HG02610 (cell line): ENCODE results near the gene CMTM2.
A peak's percentile ranks its signal among the peaks of the same experiment; 100 is the strongest.
"Not testable (repeated sequence)": the region's sequence is repeated elsewhere in the genome, so short reads cannot be mapped to it uniquely, and the experiment has no call there.

Experiments used
- ATAC-seq: cut with Tn5 transposase; IDR thresholded peaks from one replicate; pipeline ENCODE4 v1.9.1; 2021; ENCODE audit warnings: mild to moderate bottlenecking, moderate library complexity; ENCODE audit not compliant: unreplicated experiment

Gene CMTM2

DNA sequence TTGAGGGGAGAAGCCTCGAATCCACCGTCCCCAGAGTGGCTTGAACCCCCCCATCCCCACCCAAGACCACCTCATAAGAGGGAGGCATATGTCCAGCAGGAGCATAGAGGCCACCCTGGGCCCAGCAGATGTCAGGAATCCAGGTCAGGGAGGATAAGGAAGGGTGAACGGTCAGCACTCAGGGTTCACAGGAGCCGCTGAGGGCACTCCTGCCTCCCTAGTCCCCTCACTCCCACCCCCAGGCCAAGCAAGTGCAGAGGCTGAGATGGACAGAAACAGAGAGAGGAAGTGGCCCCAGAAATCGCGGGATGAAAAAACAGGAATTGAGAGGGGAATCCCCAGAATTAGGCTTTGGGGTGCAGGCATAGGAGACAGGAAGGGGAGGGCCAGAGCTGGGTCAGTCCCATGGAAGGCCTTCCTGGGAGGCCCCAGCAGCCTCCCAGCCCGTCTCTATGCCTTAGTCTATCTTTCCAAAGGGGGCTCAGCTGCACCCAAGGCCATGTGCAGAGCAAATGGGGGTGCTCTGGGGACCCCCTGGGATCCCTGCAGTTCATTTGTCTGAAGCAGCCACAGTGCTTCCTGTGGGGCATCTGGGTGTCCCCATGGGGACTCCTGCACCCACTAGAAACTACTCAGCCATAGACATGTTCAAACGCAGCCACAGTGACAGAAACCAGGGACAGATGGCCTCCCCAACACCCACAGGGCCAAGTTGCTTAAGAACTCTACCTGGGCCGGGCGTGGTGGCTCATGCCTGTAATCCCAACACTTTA is 26.9 kb downstream of the CMTM2 start:
- peak; percentile 65 for ATAC-seq

DNA sequence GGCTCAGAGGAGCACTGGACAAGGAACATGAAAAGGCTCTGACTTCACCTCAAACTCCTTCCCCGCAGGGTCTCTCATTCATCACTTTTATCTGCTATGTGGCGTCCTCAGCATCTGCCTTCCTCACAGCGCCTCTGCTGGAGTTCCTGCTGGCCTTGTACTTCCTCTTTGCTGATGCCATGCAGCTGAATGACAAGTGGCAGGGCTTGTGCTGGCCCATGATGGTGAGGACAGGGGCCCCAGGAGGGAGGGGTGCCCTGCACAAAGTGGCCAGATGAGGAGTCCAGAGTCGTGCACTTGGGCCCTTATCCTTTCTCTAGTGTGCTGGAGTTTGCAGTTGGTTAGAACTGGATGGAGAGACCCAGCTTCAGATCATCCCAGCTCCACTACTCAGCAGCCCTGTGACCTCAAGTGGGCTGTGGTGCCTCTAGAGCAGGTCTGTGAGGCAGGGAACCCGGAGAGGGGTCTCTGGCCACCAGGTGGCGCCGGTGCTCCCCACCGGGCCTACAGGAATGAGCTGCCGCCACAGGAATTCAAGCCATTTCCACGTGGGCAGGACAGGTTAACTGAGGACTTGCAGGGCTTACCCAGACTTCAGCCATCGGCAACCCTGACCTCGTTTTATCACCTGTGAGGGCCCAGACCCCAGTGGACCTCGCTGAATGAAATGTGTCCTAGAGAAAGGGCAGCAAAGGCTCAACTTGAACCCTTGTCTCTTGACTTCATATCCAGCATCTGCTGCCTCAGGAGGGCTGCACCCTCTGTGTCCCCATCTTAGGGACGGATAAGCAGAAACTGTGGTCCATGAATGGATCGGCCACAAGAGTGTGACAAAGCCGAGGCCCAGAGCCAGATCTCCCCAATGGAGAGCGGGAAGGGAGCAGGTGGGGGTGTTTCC is 29.2 kb downstream of the CMTM2 start:
- peak; percentile 42 for ATAC-seq

DNA sequence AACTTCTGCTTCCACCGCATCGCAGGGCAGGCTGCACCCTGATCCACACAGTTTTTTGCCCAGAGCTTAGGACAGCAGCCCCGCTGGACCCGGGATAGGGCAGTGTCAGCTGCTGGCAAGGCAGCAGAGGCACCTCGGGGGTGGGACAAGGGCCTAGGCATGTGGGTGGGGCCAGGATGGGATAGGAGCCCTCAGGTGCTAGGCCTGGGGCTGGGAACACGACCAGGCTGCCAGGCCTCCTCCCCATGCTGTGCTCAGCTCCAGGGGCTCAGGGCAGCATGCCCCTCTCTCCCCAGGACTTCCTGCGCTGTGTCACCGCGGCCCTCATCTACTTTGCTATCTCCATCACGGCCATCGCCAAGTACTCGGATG is 29.9 kb downstream of the CMTM2 start:
- no peak for ATAC-seq

DNA sequence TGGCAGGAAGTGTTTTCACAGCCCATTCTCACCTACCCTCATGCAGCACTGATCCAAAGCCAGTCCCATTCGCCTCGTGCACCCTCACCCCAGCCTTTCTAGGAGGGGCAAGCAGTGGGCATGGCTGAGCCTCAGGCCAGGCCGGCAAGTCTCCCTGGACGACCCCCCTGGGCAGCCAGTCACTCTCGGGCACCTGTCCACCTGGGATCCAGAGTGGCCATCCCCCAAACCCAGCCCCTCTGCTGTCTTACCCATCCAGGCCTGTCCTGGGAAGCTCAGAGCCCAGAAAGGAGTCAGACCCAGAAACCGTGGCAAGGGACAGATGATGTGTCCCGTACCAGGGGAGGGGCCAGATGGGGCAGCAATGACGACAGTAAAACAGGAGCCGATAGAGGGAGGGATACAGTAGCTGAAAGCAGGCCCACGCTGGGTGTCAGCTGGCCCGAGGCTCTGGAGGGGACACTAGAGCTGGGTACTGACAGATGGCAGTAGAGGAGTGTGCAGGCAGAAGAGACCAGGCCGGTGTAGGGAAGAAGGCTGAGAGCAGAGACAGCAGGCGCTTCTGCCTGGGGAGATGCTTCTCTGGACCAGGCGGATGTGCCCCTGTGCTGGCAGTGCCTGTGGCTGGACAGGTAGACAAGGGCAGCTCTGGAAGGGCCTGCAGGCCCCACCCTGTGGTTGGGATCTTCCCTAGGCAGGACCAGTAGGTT is 31.0 kb downstream of the CMTM2 start:
- no peak for ATAC-seq

DNA sequence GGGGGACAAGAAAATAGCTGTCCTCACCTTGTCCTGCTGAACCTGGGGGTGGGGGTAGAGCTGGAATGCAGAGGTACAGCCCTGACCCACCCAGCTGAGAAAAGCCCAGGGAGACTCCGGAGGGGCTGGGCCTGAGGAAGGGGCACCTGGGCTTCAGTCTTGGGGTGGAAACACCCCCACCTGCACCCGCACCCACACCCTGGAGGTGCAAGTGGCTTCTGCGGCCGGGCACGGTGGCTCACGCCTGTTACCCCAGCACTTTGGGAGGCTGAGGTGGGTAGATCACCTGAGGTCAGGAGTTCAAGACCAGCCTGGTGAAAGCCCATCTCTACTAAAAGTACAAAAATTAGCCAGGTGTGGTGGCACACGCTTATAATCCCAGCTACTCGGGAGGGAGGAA is 32.6 kb downstream of the CMTM2 start:
- ATAC-seq = not testable (repeated sequence)

DNA sequence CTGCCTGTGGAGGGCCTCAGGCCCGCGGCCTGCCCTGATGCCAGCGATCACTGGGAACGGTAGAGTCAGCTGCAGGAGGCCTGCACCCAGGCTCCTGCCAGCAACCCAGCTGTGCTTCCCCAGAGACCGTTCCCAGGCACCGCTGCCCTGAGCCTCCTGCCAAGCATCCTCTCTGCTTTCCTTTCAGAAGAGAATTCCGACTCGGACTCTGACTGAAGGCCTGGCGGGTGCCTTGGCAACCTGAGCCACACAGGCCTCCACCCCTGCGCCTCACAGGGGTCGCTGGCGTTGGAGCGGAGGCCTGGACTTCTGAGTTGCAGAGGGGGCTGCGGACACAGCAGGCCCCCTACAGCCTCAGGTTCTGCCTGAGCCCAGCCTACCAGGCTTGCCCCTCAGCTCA is 33.2 kb downstream of the CMTM2 start:
- ATAC-seq = no peak

DNA sequence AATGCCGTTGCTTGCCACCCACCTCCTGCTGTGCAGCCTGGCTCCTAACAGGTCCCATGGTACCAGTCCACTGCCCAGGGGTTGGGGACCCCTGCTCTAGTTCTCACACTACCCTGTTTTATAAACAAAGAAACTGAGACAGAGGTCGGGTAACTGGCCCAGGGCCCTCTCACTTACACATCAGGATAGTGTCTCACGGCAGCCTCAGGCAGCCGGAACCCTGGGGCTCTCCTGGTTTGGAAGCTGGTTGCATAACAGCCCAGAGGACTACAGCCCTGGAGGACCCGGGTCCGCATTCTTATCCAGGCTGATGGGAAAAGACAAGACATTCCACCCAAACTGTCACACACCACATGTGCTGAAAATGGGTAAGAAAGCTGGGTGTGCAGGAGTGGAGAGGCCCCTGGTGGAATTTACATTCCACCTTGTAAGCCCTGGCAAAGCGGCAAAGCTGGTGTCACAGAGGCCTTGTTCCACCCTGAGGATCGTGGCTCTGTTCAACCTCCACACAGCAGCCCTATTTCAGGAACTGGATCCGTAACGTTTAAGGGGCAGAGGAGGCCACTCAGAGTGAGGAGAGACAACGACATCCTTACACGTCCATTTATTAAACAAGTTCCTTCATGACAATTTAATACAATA is 35.0 kb downstream of the CMTM2 start:
- ATAC-seq = no peak

DNA sequence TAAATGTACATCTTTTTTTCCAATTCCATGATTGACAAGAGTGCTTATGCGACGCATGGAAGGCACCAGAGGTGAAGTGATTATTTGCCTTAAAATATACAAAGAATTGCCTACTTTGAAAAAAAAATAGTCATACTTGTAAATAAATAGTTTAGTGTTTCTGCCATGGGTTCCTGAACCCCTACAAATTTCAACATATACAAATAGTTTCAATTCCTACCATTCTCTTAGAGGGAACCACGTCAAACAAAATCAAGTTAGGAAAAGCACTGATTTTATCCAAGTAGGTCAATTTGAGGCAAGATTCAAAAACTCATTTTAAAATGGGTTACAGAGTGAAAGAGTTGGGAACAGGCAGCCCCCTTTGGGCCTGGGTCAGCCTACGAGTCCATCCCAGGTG is 36.9 kb downstream of the CMTM2 start:
- ATAC-seq = no peak

DNA sequence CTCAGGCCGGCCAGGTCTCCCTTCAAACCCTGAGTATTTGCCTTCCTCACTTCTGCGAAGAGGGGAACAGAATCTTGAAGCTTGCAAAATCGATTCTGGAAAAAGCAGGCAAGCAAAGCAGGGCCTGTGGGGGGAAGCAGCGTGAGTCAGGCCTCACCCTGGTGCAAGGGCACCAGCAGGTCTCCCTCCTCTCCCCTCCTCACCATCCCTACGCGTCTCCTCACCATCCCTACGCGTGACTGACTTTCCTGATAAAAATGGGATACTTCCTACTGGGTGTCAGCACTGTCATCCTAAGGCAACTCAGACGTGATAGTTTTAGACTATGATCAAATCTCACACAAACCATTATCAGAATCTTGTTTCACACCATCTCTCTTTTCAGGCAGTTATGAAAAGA is 37.3 kb downstream of the CMTM2 start:
- ATAC-seq = no peak

DNA sequence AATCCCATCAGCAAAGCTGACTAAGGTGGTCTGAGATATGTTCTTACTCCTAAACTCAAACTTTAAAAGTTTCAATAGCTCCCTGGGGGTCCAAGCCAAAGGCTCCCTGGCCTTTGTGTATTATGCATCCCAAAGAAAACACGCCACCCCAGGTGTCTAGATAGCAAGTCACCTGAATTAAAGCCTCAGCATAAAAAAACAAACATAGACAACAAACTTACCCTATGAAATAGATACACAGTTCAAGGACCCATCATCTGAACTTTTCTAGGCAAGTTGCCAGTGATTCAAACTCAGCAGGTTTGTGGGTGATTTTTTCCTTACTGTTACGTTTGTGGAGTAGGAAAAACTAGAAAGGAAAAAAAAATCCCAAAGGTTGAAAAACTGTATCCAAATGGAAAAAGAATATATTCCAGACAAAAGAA is 37.8 kb downstream of the CMTM2 start:
- no peak for ATAC-seq

DNA sequence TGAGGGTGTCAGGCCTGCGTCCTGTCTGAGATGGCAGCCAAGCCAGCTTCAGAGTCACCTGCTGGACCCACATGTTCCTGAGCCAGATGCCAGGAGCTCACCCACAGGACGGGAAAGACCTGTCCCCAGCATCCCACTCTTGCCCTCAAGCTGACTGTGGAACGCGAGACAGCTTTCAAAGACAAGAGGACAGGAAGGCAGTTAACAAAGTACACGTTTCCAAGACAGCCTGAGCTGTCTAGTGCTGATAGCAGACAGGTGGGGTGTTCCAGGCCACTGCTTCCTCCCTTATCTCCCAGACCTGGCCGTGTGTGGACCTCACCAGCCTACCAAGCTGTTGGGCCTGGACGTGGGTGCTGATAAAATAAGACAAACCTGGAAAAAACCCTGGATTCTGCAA is 38.5 kb downstream of the CMTM2 start:
- ATAC-seq = no peak

DNA sequence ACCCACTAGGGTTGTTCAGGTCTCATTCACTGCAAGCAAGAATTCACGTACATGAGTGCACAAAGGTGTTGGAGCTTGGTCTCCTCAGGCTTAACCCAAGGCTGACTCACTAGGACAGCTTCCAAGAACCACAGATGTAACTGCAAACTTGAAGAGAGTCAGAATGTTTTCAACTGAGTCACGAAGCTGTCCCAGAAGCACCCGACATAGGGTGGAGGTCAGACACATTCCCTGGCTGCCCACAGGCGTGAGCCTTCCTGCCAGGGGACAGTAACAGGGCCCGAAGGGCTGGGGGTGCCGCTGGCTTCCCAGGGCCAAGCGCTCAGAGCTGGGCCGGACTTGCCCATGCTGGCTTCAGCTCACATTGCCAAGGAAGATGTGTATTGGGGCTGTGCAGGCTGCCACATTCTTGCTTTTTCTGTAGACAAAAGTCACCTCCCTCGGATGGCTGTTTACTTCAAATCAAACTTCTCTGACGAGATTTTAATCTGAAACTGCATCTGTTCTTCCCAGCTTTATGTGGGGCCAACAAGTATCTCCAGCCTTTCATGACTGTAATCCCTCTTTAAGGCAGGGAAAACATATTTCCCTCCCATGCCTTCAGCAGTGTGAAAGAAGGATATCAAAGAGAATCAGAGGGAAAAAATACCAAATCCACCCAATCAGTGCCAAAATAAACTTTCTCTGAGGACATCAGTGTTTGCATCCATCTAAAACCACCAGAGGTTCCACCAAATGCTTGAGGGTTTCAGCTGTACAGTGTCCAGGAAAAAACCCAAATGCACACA is 39.5 kb downstream of the CMTM2 start:
- no peak for ATAC-seq

DNA sequence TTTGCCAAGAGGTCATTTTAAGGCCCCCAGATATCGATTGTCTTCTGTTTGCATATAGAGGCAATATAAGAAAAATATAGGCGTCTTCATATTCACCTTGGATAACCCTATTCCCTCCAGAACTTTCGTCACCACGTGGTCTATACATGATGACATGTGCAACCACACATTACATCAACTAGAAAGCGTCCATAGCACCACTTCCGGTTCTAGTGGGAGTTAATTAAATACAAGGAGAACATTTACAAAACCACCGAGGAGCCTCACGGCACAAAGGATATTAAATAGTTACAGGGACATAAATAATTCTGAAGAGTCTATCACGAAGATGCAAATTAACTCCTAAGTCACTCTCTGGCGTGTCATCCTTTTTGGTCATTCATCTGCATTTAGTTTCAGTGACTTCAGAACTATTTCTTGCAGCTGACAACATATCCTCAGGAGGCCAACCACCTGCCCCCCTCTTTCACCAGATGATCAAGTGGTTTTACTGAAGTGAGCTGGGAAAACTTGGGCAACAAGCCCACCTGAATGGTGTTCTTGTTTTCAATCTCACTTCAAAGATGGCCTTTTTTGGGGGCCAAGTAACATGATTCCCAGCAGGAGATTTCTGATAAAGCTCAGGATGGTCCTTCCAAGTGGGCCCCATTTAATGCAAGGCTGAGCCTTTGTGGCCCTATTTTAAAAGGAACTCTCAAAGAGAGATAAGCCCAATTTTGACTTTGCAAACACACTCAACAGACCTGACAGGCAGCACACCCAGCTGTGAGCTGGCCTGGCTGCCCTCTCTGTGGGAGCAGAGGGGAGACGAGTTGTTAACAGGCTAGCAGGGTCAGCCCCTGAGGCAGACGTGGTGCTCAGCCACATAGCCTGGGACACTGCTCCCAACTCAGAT is 40.5 kb downstream of the CMTM2 start:
- ATAC-seq = no peak

DNA sequence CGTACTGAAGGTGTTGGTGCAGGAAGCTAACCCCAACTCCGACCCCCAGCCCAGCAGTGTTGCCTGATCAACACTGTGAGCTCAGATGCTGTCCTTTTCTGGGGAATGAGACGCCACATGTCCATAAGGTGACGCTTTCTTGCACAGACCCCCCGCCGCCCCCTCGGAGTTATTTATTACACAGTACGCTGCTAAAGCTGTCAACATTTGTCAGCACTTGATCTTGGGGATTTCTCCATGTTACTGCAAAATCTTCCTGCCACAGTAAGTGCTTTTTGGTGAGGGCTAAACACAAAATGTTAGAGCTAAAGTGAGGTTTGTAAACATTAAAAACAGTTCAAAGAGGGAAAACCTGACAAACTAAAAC is 41.1 kb downstream of the CMTM2 start:
- no peak for ATAC-seq

DNA sequence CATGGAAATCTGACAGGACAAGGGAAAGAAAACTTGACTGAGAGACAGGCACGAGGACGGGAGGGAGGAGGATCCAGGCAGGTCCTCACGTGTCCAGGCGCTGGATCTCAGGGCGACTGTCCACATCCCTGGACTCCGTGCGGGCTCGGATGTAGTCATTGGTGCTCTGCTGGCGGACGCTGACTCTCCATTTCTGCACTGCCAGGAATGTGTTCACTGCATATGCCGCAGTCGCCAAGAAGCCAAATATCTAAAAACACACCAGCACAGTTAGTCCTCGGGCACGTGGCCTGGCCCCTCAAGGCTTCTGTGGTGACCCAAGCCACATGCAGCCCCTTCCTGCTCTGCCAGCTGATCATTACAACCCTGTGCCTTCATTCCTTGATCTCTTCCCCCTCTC is 42.7 kb downstream of the CMTM2 start:
- ATAC-seq = no peak

DNA sequence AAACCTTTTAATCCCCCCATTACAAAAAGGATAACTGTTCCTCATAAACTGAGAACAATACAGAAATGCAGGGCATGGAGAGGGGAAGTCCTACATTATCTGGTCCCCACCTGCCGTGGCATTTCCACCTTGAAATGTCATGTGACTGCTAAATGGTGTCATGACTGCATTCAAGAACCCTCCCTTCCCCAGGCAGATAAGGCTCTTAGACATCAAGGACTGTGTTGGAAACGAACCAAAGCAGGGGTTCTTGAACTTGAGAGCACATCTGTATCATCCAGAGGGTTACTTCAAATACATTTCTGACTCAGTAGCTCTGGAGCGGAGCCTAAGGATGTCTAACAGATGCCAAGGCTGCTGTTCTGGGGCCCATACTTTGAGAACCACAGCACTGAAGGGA is 43.6 kb downstream of the CMTM2 start:
- ATAC-seq = no peak

DNA sequence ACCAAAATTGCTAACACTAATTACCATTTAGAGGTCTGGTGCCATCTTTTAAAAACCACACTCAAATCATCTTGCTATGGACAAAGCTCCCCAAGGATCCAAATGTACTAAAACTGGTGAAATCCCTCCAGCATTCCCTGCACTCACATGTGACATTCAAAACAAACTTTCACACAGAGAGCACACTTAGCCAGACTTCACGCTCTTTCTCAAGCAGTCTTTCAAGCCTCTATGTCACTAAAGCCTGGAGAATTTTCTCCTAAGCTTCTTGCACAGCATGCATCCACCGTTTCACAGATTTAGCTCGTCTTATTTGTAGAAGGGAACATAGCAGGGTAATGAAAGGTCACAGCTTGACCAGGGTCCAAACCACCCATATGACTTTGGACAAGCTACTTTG is 44.5 kb downstream of the CMTM2 start:
- no peak for ATAC-seq

DNA sequence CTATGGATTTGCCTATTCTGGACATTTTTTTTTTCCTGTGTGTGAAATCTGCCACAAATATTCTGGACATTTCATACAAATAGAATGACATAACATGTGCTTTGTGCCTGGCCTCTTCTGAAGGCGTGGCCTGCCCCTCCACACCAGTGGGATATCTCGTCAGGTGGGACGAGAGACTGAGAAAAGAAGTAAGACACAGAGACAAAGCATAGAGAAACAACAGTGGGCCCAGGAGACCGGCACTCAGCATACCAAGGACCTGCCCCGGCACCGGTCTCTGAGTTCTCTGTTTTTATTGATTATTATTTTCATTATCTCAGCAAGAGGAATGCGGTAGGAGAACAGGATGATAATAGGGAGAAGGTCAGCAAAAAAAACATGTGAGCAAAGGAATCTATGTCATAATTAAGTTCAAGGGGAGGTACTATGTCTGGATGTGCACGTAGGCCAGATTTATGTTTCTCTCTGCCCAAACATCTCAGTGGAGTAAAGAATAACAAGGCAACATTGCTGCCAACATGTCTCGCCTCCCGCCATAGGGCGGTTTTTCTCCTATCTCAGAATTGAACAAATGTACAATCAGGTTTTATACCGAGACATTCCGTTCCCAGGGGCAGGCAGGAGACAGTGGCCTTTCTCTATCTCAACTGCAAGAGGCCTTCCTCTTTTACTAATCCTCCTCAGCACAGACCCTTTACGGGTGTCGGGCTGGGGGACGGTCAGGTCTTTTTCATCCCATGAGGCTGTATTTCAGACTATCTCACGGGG is 48.5 kb downstream of the CMTM2 start:
- ATAC-seq = not testable (repeated sequence)

DNA sequence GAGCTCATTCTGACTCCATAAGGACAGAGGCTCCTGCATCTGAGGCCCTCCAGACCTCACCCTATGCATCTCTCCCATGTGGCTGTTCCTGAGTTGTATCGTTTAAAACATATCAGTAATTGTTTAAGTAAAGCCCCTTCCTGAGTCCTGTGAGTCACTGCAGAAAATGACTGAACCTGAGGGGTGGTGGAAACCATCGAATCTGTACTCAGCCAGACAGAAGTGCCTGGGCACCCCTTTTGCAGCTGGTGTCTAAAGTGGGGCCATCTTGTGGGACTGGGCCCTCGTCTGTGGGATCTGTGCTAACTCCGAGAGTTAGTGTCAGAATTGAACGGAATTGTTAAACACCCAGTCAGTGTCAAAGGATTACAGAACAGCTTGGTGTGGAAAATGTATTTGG is 50.6 kb downstream of the CMTM2 start:
- ATAC-seq = no peak
